ENCODE results near the gene OPCML.

The OPCML gene

DNA sequence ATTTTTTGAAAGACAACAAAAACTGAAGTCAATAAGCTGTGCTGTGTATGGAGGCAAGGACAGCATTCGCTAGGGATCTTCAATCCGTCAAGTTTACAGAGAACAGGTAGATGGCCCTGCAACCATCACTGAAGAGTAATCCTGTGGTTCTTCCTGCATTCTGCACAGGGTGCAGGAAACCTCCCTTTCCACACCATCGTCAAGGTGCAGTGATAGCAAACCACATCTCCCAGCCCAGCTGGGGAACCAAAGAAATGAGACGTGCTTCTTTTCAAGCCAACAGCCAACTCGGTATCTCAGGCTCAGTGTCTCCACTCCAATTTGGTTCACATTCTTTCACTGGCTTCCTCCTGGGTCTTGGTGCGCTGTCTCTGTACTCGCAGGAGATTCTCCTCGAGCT is 814.5 kb downstream of the OPCML start:
- Mint-ChIP-seq H3K4me3 (no peak overlapping the region), H3K27ac (no peak overlapping the region)

DNA sequence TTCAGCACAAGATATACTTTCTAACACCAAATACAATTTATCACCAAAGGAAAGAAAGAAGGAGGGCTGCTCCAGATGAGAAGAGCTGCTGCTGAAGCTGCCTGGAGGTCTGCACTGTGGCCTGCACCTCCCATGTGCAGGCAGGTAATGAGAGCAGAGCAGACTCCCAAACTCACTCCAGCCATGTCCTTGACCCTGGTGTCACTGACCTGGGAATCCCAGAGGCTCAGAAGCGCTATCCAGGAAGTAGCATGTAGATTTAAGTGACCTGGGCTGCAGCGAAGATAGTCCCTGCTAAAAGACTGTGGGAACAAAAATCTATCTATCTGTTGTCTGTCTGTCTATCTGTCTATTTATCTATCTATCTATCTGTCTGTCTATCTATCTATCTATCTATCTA is 816.3 kb downstream of the OPCML start:
- Mint-ChIP-seq H3K27me3 (no peaks in the 10 kb centered on the region), H3K4me3 (no peak overlapping the region), H3K4me1 (ENCODE audit: low read depth) (peaks cover 26% of the 10 kb centered on the region), H3K9me3 (no peaks in the 10 kb centered on the region), H3K36me3 (ENCODE audit: low read depth) (no peaks in the 10 kb centered on the region), H3K27ac (no peak overlapping the region)
- DNase-seq = no peak

More for the DNA sequence above, 814.5 kb downstream of the OPCML start:
- peaks cover 28% of the 10 kb centered on the region for H3K4me1 Mint-ChIP-seq (ENCODE audit: low read depth)
- DNase-seq = no peak
- H3K27me3 Mint-ChIP-seq = no peaks in the 10 kb centered on the region
- no peaks in the 10 kb centered on the region for H3K36me3 Mint-ChIP-seq (ENCODE audit: low read depth)
- H3K9me3 Mint-ChIP-seq = no peaks in the 10 kb centered on the region

DNA sequence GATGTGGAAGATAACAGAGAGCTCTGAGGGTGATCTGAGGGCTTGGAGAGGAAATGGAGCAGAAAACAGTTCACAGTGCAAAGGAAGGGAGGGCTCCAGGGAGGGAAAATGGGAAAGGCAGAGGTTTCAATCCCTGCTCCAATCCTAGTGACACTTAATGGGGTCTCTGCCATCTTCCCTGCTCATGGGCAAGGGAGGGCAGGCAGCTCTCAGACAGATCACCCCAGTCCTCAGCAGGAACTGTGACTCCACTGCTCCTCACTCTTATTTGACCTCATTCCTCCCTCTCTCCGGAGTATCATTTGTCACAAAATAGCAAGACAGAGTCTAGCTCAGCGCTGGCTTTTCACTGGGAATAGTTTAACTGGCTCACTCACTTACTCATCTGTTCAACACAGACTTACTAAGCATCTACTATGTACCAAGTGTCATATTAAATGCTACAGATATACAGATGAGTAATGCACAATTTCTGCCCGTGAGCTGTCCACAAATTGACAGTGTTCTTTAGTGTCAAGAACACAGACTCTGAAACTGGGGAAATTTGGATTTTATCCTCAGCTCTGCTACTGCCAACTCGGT is 817.4 kb downstream of the OPCML start:
- Mint-ChIP-seq H3K4me1 (ENCODE audit: low read depth) (peaks cover 22% of the 10 kb centered on the region), H3K36me3 (ENCODE audit: low read depth) (no peaks in the 10 kb centered on the region), H3K4me3 (no peak overlapping the region), H3K27ac (no peak overlapping the region), H3K9me3 (no peaks in the 10 kb centered on the region), H3K27me3 (no peaks in the 10 kb centered on the region)
- DNase-seq = no peak

DNA sequence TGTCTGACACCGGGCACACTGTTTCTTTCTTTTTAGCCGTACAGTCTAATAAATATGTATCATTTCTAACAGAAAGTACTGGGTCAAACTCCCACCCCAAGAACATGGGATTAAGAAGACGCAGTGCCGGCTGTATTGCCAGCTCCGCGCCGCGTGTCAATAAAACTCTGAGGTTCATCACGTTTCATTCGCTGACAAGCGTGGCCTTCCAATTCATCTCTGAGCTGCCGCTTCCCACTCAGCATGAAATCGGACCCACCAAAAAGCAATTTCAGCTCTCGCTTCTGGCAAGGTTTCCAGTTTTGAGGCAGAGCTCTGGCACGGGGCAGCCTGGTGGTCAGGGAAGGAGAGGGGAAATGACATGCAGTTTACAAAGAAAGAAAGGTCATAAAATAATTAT is 819.8 kb downstream of the OPCML start:
- H3K36me3 Mint-ChIP-seq (ENCODE audit: low read depth) = no peaks in the 10 kb centered on the region
- H3K27ac Mint-ChIP-seq = no peak overlapping the region
- no peak overlapping the region for H3K4me3 Mint-ChIP-seq
- peaks cover 2% of the 10 kb centered on the region for H3K4me1 Mint-ChIP-seq (ENCODE audit: low read depth)
- DNase-seq = no peak
- no peaks in the 10 kb centered on the region for H3K9me3 Mint-ChIP-seq
- no peaks in the 10 kb centered on the region for H3K27me3 Mint-ChIP-seq

DNA sequence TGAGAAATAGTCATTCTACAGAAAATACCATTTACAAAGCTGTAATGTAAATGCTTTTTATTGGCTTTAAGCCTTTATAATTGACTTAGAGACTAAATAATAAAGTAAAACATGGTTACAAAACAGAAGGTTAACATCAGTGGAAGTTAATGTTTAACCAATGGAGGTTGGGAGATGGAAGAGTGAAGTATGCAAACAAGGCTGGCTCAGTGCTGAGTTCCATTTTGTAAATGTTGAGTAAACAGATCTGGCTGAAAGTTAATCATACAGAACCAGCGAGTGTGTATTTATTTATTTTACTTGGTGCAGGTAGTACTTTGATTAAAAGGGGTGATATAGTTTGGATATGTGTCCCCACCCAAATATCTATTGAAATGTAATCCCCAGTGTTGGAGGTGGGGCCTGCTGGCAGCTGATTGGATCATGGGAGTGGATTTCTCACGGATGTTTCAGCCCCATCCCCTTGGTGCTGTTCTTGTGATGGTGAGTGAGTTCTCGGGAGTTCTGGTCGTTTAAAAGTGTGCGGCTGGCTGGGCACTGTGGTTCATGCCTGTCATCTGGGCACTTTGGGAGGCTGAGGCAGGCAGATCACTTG is 827.4 kb downstream of the OPCML start:
- no peaks in the 10 kb centered on the region for H3K36me3 Mint-ChIP-seq (ENCODE audit: low read depth)
- no peak overlapping the region for H3K27ac Mint-ChIP-seq
- no peak for DNase-seq
- H3K9me3 Mint-ChIP-seq = peaks cover 16% of the 10 kb centered on the region
- H3K27me3 Mint-ChIP-seq = no peaks in the 10 kb centered on the region
- H3K4me1 Mint-ChIP-seq (ENCODE audit: low read depth) = peaks cover 2% of the 10 kb centered on the region
- H3K4me3 Mint-ChIP-seq = no peak overlapping the region

DNA sequence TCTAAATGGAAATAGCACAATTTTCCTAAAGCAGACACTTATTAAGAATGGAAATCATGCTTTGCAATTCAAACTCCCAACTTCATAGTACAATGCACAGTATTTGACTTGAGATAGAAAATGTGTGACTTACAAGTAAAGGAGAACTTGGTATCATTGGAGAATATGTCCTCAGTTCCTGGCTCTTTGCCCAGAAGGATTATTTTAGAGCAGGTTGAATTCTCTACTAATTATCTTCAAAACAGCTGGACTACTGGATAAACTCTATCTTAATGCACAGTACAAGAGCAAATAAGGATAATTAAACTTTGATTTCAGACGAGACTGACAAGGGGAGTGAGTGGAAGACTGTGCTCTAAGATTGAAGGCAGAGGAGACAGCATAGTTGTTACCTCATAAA is 839.4 kb downstream of the OPCML start:
- Mint-ChIP-seq H3K27ac (no peak overlapping the region), H3K27me3 (no peaks in the 10 kb centered on the region), H3K36me3 (ENCODE audit: low read depth) (no peaks in the 10 kb centered on the region), H3K9me3 (no peaks in the 10 kb centered on the region), H3K4me1 (ENCODE audit: low read depth) (no peaks in the 10 kb centered on the region), H3K4me3 (no peak overlapping the region)
- DNase-seq = no peak

DNA sequence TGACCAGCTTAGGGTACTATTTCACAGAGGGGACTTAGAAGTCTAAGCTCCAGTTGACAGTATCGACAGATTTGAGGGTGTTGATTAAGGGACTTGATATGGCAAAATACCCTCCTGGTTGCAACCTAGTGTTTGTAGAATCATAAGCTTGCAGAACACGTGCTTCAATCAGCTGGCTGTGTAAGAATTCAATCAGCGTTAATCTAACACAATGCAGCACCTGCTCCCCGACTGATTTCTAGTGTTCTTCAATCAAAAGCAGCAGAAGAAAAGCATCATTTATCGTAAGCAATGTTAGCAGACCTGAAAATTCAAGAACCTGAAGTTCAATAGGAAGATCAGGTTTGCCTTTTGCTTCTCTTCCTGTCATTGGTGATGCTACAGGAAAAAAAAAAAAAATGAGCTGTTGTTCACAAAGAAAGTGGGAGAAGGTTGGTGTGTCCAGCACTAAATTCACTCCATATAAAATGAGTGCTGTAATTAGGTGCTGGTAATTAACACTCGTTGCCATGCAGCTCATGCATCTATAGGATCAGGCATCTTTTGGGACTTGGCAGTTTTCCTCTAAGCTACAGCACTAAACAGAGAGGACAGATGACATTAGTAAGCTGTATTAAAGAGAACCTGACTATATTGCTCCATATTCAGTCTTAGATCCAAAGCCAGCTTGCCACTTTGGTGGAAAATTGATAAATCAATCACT is 840.3 kb downstream of the OPCML start:
- DNase-seq = no peak
- Mint-ChIP-seq H3K9me3 (no peaks in the 10 kb centered on the region), H3K4me1 (ENCODE audit: low read depth) (no peaks in the 10 kb centered on the region), H3K27ac (no peak overlapping the region), H3K36me3 (ENCODE audit: low read depth) (no peaks in the 10 kb centered on the region), H3K4me3 (no peak overlapping the region), H3K27me3 (no peaks in the 10 kb centered on the region)

DNA sequence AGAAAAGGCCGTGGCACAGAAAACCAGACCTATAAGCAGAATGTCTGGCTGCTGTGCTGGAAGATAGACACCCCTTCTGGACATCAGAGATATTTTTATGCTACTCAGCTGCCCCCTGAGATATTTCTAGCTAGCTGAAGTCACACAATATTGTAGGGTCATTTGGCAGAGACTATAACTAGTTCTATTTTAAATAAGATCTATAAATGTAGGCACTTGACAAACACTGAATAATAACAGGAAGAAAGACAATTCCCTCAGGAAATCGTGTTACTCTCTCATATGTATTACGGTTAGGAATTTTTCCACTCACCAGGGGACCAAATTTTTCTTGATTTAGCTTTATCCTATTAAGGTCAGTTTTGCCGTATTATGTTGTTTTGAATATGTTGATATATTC is 845.4 kb downstream of the OPCML start:
- Mint-ChIP-seq H3K36me3 (ENCODE audit: low read depth) (no peaks in the 10 kb centered on the region), H3K4me1 (ENCODE audit: low read depth) (peaks cover 8% of the 10 kb centered on the region), H3K27me3 (no peaks in the 10 kb centered on the region), H3K9me3 (peaks cover 2% of the 10 kb centered on the region), H3K27ac (no peak overlapping the region), H3K4me3 (no peak overlapping the region)
- DNase-seq = no peak

DNA sequence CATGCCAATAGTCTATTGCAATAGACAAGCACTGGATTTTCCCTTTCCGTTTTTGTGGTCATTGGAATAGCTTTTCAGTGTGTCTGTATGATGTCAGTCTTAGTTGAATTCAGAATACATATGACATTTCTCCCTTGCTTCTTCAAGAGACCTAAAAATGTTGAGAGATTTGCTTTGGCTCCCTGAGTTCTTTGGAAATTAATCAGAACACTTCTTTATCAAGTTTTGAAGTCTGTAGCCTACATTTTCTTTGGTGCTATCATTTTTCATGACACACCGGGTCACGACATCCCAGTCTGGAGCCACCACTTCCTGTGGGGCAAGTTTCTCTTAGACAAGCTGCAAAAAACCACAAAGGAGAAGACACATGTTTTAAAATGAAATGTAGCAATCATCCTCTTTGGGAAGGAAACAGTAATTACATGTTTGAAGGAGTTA is 847.1 kb downstream of the OPCML start:
- Mint-ChIP-seq H3K27me3 (no peaks in the 10 kb centered on the region), H3K4me1 (ENCODE audit: low read depth) (peaks cover 8% of the 10 kb centered on the region), H3K4me3 (no peak overlapping the region), H3K36me3 (ENCODE audit: low read depth) (no peaks in the 10 kb centered on the region), H3K27ac (no peak overlapping the region), H3K9me3 (peaks cover 2% of the 10 kb centered on the region)
- no peak for DNase-seq

DNA sequence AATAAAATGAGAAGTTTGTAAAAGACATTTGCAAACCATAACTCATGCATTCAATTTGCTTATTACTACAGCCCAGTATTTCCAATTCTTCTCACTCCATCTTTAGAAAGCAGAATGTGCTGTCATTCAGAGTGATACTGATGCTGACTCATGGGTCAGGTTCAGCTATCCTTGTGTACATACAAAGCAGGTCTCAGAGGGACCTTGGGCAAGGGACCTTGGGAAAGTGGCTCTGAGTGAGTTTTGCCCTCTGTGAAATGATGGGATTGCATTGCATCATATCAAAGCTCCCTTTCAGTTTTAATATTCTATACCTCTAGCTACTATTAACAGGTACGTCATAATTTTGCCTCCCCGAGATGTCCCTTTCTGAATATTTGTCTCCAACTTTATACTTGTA is 848.7 kb downstream of the OPCML start:
- no peak overlapping the region for H3K27ac Mint-ChIP-seq
- H3K27me3 Mint-ChIP-seq = no peaks in the 10 kb centered on the region
- no peaks in the 10 kb centered on the region for H3K36me3 Mint-ChIP-seq (ENCODE audit: low read depth)
- no peak for DNase-seq
- no peak overlapping the region for H3K4me3 Mint-ChIP-seq
- peaks cover 2% of the 10 kb centered on the region for H3K9me3 Mint-ChIP-seq
- peaks cover 8% of the 10 kb centered on the region for H3K4me1 Mint-ChIP-seq (ENCODE audit: low read depth)

DNA sequence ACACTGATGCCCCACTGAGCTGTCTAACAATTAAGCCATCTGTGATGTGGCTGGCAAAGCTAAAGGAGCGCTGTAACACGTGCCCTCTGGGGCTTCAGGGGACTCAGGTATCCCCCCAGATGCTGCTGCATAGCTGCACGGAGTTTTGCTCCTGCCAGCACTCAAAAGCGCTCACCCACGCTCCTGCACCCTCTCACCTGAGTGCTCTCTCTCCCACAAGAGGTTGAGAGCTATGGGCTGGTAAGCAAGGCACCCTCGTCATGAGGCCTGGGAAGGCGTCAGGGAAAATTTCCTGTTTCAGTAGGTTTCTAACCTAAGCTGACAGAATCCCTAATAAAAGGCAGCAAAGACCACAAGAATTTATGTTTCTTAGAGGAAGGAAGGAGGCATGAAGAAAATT is 850.3 kb downstream of the OPCML start:
- Mint-ChIP-seq H3K27me3 (no peaks in the 10 kb centered on the region), H3K9me3 (peaks cover 7% of the 10 kb centered on the region), H3K4me1 (ENCODE audit: low read depth) (peaks cover 8% of the 10 kb centered on the region), H3K36me3 (ENCODE audit: low read depth) (no peaks in the 10 kb centered on the region), H3K4me3 (no peak overlapping the region), H3K27ac (no peak overlapping the region)
- no peak for DNase-seq

DNA sequence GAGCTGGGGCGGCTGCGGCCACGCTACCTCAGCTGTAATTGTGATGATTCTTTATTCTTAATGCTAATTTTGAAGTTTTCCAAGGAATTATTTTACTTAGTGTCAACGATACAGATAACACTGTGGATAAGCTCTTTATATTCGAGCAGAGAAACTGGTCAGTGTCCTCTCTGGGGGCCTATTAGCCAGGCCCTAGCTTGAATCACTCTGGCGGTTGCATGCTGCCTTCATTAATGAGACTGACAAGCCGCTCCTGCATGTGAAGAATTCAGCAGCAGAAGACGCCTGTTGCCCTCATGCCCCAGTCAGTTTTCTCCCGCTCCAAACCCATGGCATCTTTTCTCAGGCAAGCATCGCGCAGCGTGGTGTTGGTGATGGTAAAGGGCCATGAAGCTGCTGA is 851.7 kb downstream of the OPCML start:
- Mint-ChIP-seq H3K4me3 (no peak overlapping the region), H3K4me1 (ENCODE audit: low read depth) (peaks cover 6% of the 10 kb centered on the region), H3K27ac (no peak overlapping the region), H3K9me3 (peaks cover 7% of the 10 kb centered on the region), H3K36me3 (ENCODE audit: low read depth) (no peaks in the 10 kb centered on the region), H3K27me3 (no peaks in the 10 kb centered on the region)
- DNase-seq = no peak

DNA sequence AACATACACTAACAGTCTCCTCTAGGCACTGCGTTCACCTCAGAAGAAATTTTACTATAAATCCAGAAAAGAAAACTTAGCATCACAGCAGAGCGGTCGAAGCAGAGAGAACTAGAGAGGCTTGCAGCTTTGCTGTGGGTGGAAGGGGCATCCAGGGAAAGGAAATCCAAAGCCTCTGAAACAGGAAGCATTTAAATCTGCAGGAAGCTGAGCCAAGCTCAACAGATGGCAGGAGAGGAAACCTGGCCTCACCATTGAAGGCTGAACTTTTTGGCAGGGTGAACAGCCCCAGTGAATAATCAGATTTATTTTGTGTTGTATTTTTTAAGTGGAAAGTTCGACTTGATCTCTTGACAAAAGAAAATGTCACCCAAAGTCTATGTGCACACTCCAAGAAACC is 858.1 kb downstream of the OPCML start:
- H3K4me3 Mint-ChIP-seq = no peak overlapping the region
- DNase-seq = no peak

DNA sequence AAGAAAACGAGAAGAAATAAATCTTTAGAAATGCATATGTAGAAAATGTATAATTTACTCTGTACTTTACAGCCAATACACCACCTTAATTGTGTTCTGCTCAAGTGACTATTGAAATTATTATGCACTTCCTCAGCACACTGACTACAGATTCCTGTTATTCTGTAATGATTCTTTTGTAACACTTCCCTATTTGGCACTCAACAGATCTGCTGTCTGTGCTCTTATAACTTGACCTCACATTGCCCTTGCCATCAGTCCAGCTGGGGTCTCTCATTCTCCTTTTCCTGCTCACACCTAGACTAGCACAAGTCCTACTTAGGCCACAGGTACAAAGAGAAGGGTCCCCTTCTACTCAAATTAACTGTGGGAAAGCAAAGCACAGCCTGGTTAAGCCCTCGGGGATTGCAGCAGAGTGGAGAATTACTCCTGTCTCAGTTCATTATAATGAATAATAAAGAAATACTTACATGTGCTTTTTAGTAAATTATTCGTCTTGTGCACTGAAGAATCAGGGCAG is 860.4 kb downstream of the OPCML start:
- Mint-ChIP-seq H3K4me1 (ENCODE audit: low read depth) (no peaks in the 10 kb centered on the region), H3K4me3 (no peak overlapping the region), H3K27me3 (no peaks in the 10 kb centered on the region), H3K27ac (no peak overlapping the region), H3K9me3 (peaks cover 2% of the 10 kb centered on the region), H3K36me3 (ENCODE audit: low read depth) (no peaks in the 10 kb centered on the region)
- no peak for DNase-seq

More for the DNA sequence above, 858.1 kb downstream of the OPCML start:
- Mint-ChIP-seq H3K27me3 (no peaks in the 10 kb centered on the region), H3K4me1 (ENCODE audit: low read depth) (no peaks in the 10 kb centered on the region), H3K36me3 (ENCODE audit: low read depth) (no peaks in the 10 kb centered on the region), H3K27ac (no peak overlapping the region), H3K9me3 (peaks cover 6% of the 10 kb centered on the region)

All from activated T-cell treated with anti-CD3 and anti-CD28 coated beads, Interleukin-2, amount 50 U/mL, for 24 hours (primary cell).